Neuron (in vitro differentiated cells): ENCODE results near the gene WSCD1.

Experiments
- H2AFZ ChIP-seq: one replicate; pipeline ENCODE4 v1.6.1; 2013; ENCODE audit warnings: low read depth, mild to moderate bottlenecking, inconsistent platforms, low read length, moderate library complexity
- H3K27me3 ChIP-seq: one replicate; pipeline ENCODE4 v1.6.1; 2013; ENCODE audit warnings: low read length; ENCODE audit not compliant: insufficient read depth
- H3K36me3 ChIP-seq: one replicate; pipeline ENCODE4 v1.6.1; 2013; ENCODE audit warnings: low read length; ENCODE audit not compliant: insufficient read depth
- H3K4me1 ChIP-seq: one replicate; pipeline ENCODE4 v1.6.1; 2013; ENCODE audit warnings: low read length; ENCODE audit not compliant: insufficient read depth
- H3K4me3 ChIP-seq: 2 replicates; pipeline ENCODE4 v1.5.1; 2013; ENCODE audit warnings: mild to moderate bottlenecking, low read length, moderate library complexity
- H3K9me3 ChIP-seq: one replicate; pipeline ENCODE4 v1.6.1; 2013; ENCODE audit warnings: low read length

WSCD1 gene

DNA sequence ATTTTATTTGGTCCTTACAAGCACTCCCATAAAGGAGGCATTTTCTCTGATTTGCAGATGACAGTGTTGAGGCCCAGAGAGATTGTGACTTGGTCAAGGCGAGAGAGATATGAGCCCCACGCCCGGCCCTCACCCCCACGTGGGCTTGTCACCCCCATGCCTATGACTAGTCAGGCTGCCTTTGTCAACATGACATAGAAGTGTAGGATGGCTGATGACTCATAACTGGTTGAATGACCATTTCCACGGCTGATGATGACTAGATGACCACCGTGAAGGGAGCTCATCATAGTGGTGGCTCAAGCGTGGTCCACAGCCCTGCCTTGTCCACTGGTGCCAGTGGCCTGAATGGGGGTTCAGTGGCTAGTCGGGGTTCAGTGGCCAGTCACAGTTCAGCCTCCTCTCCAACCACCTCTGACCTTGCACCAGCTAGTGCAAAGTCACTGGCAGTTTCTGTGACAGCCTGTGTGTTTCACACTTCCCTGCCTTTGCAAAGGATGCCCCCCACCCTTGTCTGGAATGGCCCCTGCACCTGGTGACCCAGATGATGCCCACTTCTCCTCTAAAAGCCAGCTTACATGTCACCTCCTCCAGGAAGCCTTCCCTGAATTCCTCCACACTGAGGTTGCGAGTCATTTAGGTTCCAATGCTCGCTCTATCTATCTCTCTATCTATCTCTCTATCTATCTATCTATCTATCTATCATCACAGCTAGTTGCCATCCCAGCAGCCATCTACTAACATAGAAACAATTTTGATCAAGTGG, 3.8 kb upstream of the WSCD1 start:
- peaks cover 7% of the 10 kb centered on the region for H3K27me3 ChIP-seq
- no peaks in the 10 kb centered on the region for H3K9me3 ChIP-seq
- H2AFZ ChIP-seq: no peak overlapping the region
- no peak overlapping the region for H3K4me3 ChIP-seq
- no peaks in the 10 kb centered on the region for H3K36me3 ChIP-seq
- H3K4me1 ChIP-seq: peaks cover 16% of the 10 kb centered on the region

DNA sequence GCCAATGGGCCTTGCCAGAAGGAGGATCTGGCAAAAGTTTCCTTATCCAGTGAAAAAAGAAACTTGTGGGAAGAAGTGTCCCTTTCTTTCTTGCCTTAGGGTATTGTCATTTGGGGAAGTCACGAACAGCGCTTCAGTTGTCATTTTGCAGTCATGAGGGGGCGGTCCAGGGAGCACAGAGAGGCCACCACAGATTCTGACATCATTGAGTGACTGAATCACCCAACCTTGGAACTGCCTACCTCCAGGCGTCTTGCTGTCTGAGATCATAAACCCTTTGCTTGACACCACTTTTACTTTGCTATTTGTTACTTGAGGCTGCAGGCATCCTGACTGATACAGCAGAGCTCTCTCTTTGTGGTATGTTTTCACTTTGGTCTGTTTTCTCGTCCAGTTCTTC, 3.1 kb upstream of the WSCD1 start:
- H3K4me3 ChIP-seq: no peak overlapping the region
- H2AFZ ChIP-seq: no peak overlapping the region
- no peaks in the 10 kb centered on the region for H3K9me3 ChIP-seq
- peaks cover 7% of the 10 kb centered on the region for H3K27me3 ChIP-seq
- H3K4me1 ChIP-seq: peaks cover 18% of the 10 kb centered on the region
- H3K36me3 ChIP-seq: no peaks in the 10 kb centered on the region

DNA sequence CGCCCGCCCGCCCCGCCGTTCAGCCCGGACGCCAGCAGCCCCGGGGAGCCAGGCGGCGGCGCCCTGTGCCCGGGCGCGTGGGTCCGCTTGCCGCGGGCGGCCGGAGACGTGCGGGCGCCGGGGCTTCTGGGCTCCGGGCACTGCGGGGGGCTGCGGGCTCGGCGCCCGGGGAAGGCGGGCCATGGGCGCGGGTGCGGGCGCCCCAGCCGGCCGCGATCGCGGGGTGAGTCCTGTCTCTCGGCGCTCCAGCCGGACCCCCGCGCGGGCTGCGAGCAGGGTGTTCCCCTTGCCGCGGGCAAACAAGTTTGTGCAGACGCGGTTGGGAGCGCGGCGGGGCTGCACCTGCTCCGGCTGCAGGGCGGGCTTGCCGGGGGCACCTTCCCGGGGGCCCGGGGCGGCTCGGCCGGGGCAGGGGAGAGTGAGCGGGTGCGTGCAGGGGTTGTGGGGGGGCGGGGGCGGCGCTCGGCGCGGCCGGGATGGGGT, 292 bp downstream of the WSCD1 start:
- peaks cover 2% of the 10 kb centered on the region for H3K27me3 ChIP-seq
- H3K4me3 ChIP-seq: peak overlapping the region; percentile 85
- peaks cover 18% of the 10 kb centered on the region for H3K4me1 ChIP-seq
- no peaks in the 10 kb centered on the region for H3K36me3 ChIP-seq
- peak overlapping the region; percentile 76 for H2AFZ ChIP-seq
- H3K9me3 ChIP-seq: no peaks in the 10 kb centered on the region

DNA sequence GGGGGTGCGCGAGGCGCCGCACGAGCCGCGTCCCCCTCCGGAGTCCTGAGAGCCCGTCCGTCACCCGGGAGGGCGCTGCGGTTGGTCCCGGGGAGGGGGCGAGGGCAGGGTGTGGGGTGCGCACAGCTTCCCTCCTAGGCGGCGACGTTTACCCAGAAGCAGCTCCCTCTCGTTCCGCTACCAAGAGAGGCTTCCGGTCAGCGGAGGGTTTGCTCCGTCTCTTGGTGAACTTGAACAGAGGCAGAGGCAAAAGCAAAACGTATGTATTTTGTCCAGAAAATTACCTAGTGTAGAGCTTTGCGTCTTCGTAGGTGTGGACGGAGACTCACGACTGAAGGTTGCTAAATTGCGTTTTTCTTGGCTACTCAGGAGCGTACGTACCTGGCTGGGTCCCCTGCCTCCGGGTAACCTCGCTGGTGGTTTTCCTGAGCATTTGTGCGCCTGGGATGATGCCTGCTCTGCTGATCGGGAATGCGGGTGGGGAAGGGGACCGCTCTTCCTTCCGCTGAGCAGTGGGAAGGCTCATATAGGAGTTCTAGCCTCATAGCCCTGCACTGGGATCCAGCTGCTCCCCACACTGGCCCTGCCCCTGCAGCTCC, 833 bp downstream of the WSCD1 start:
- Histone ChIP-seq H2AFZ (peak overlapping the region; percentile 76), H3K27me3 (peaks cover 2% of the 10 kb centered on the region), H3K4me3 (peak overlapping the region; percentile 85), H3K4me1 (peaks cover 18% of the 10 kb centered on the region), H3K36me3 (no peaks in the 10 kb centered on the region), H3K9me3 (no peaks in the 10 kb centered on the region)

DNA sequence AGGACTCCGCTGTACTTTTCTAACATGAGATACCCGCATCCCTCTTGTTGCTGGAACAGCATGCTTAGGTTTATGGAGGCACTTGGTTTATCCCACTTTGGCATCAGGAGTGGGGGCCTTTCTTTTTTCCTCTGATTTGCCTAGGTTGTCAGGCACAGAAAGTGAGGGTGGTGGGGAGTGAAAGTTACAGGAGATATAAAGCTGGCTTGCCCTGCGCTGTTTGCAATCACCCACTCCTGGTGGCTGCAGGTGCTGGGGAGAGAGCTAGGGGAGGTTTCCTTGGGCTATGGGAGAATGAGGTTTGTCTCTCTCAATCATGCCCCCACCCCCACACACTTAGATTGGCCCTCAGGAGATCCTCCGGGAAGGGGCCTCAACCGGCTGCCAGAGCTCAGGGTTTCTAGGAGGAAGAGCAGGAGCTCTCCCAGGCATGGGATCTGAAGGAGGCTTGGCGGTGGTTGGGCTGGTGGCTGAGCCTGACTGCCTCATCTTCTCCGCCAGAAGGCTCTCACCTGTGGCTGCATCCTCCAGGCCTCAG, 1.4 kb downstream of the WSCD1 start:
- Histone ChIP-seq H3K4me1 (peaks cover 18% of the 10 kb centered on the region), H3K36me3 (no peaks in the 10 kb centered on the region), H2AFZ (peak overlapping the region; percentile 76), H3K27me3 (peaks cover 2% of the 10 kb centered on the region), H3K4me3 (peak overlapping the region; percentile 85), H3K9me3 (no peaks in the 10 kb centered on the region)

DNA sequence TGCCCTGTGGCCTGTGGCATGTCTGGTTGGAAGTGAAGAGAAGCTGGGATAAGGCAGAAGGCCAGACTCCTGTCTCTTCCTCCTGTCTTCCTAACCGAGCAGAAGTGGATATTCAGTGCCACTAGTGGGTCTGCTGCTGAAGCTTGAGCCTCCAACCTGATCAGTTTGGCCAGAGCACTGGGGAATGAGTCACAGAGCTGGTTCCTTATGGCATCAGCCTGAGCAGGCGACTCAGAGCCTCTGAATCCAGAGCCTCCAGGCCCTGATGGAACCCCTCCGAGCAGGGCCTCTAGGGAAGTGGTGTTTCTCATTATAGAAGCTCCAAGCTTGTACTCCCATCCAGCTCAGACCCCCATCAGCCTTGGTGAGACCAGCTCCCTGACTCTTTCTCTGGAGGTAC, 2.0 kb downstream of the WSCD1 start:
- no peaks in the 10 kb centered on the region for H3K36me3 ChIP-seq
- H3K9me3 ChIP-seq: no peaks in the 10 kb centered on the region
- H3K27me3 ChIP-seq: peaks cover 2% of the 10 kb centered on the region
- H2AFZ ChIP-seq: no peak overlapping the region
- H3K4me3 ChIP-seq: no peak overlapping the region
- H3K4me1 ChIP-seq: peaks cover 18% of the 10 kb centered on the region

DNA sequence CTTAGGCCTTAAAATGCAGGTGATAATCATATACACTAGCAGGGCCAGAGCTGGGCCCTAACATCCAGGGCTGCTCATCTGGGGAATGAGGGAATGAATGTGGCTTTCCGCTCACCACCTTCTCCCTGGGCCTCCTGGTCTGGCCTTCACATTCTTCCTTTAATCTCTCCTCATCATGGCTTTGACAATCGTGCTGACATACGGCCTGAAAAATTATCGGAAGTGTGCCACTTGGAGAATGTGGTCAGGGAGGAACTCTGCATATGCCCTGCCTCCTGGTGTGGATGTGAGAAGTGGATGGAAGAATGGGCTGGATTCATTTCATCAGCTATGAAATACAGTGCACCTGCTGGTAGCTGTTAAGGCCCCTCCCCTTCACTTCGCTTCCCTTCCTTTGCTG, 2.4 kb downstream of the WSCD1 start:
- Histone ChIP-seq H3K36me3 (no peaks in the 10 kb centered on the region), H2AFZ (no peak overlapping the region), H3K4me3 (no peak overlapping the region), H3K9me3 (no peaks in the 10 kb centered on the region), H3K4me1 (peaks cover 22% of the 10 kb centered on the region), H3K27me3 (peaks cover 2% of the 10 kb centered on the region)

DNA sequence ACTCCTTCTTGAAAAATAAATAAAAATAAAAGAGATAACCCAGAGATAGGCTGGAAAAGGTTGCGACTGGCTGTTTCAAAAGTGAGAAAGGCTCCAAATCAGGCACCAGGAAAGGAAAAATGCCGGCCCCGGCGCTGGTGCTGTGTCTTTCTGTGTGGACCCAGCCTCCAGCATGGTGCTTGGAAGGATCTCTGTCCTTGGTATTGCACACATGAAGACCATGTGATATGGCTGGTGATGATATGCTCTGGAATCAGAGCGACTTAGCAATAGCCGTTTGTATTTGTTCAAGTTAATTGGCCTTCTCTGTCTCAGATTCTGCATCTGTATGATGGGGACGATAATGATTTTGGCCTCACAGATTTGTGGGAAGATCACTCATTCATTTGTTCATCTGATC, 3.4 kb downstream of the WSCD1 start:
- Histone ChIP-seq H2AFZ (no peak overlapping the region), H3K36me3 (no peaks in the 10 kb centered on the region), H3K27me3 (peaks cover 2% of the 10 kb centered on the region), H3K4me1 (peaks cover 25% of the 10 kb centered on the region), H3K4me3 (no peak overlapping the region), H3K9me3 (no peaks in the 10 kb centered on the region)

DNA sequence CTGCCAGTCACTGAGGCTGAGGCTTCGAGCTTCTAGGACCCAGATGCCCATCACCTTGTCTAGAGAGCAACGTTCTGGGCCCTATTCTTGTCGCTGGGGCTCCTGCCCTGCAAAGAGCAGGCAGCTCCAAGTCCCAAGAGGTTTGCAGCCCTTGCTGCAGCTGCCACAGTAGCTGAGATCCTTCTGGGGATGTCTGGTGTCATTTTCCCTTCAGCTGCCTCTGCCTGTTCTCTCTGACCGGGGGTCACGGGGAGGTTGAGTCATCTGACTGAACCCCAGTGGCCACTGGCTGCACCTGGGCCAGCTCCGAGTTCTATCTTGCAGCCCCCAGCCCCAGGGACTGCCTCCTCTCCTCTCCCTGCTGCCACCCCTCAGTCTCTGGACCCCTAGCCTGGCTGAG, 4.9 kb downstream of the WSCD1 start:
- Histone ChIP-seq H3K4me3 (no peak overlapping the region), H3K27me3 (no peaks in the 10 kb centered on the region), H3K36me3 (no peaks in the 10 kb centered on the region), H2AFZ (no peak overlapping the region), H3K4me1 (peaks cover 18% of the 10 kb centered on the region), H3K9me3 (no peaks in the 10 kb centered on the region)

DNA sequence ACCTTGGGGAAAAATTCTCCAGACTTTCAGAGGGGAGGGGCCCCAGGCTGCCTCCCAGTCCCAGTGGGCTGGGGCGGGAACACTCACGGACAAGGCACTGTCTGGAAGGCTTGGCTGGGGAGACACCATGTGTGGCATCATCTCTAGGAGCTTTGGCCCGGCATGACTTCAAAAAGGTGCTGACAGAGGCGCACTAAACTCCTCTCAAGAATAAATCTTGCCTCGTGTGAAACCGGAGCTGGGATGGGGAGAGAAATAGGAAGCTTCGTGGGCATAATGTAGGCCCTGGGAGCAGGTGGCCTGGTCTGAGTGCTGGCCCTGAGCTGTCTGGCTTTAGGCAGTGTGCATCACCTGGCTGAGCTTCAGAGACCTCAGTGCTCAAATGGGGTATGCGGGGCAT, 5.7 kb downstream of the WSCD1 start:
- Histone ChIP-seq H3K4me3 (no peak overlapping the region), H3K36me3 (no peaks in the 10 kb centered on the region), H3K27me3 (no peaks in the 10 kb centered on the region), H2AFZ (no peak overlapping the region), H3K9me3 (no peaks in the 10 kb centered on the region), H3K4me1 (peaks cover 18% of the 10 kb centered on the region)

DNA sequence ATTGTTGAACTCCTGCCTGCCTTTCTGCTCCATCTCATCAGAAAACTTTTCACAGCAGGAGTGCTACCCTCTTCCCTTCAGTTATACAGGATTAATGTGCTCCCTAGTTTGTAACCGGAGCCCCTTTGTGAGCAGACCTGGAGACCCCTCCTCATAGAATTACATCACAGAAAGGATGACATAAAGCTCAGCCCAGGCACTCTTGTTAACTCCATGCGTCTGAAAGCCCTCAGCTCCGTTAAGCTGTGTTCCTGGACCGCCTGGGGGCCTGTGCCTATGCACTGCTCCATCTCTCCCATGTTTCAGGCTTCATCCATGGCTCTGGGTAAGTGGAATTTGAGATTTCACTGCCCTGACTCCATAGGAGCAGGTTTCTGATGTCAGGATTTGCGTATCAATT, 7.6 kb downstream of the WSCD1 start:
- Histone ChIP-seq H3K4me3 (no peak overlapping the region), H3K9me3 (no peaks in the 10 kb centered on the region), H3K27me3 (no peaks in the 10 kb centered on the region), H3K4me1 (peaks cover 11% of the 10 kb centered on the region), H3K36me3 (no peaks in the 10 kb centered on the region), H2AFZ (no peak overlapping the region)

DNA sequence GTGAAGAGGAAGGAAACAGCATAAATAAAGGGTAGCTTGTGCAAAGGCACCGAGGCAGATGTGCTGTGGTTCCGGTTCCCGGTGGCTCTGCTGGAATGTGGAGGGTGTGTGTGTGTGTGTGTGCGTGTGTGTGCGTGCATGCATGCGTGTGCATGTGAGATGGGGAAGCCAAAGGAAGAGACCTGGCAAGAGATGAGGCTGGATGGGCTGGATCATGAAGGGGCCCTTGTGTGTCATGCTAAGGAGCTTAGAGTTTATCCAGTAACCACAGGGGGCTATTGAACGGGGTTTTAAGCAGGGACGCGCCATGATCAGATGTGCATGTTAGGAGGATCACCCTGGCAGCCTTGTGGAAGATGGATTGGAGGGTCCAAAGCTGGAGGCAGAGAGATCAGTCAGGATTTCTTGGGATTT, 8.3 kb downstream of the WSCD1 start:
- Histone ChIP-seq H3K27me3 (no peaks in the 10 kb centered on the region), H3K4me3 (no peak overlapping the region), H3K4me1 (peaks cover 13% of the 10 kb centered on the region), H2AFZ (no peak overlapping the region), H3K36me3 (no peaks in the 10 kb centered on the region), H3K9me3 (no peaks in the 10 kb centered on the region)

DNA sequence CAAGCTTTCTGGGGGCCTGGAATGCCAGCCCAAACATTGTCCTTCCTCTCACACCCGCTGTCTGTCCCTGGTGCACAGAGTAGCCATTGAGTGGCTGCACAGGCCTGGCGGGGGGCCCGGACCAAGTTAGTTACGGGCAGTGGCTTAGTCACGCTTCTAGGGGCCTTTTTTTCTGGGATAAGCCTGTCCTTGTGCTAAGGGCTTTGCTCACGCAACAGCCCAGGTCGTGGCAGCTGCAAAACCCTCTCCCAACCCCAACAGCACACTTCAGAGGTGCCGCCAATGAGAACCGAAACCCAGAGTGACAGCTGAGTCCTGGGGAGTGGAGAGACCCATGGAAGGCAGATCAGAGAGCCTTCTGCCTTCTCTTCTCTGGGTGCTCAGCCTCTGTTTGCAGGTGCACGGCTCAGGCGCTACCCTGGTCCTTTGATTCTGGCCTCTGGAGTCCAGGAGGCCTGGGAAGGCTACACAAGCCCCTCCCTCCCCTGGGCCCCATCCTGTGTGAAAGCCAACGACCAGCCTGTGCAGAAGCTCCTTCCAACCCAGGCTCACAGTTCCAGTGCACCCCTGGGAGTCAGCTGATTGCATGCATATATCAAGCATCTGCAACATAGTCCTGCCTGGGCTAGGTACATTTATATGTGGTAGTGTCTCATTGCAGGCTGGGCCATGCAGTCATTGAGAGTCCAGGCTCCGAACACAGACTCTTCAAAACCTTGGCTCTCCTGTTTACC, 9.1 kb downstream of the WSCD1 start:
- Histone ChIP-seq H3K36me3 (no peaks in the 10 kb centered on the region), H3K27me3 (no peaks in the 10 kb centered on the region), H3K4me1 (peaks cover 18% of the 10 kb centered on the region), H2AFZ (no peak overlapping the region), H3K4me3 (no peak overlapping the region), H3K9me3 (no peaks in the 10 kb centered on the region)
